B cell (primary cell): ENCODE measurements around the gene TMEM119.

Experiments used
- CTCF ChIP-seq: fragments of 200-600 bp; IDR thresholded peaks from one replicate; pipeline ENCODE4 v1.8.0; 2022; ENCODE audit warnings: antibody characterized with exemption, mild to moderate bottlenecking
- EZH2 ChIP-seq: IDR thresholded peaks from 2 replicates; pipeline ENCODE4 v1.6.1; 2012; ENCODE audit warnings: borderline replicate concordance, low read depth, mild to moderate bottlenecking, moderate library complexity, low read length; ENCODE audit not compliant: insufficient read depth, poor library complexity, severe bottlenecking

GRCh38 chr12:108575199-108575912 is 22.5 kb downstream of the TMEM119 start:
- no peak for TF ChIP-seq CTCF
- TF ChIP-seq EZH2, result no peak
